ENCODE measurements around the gene TMSB10. TPM values are rescaled to one million over a fixed set of nuclear protein-coding genes. Genes with fewer than 3 reads are reported as not detected.
"Not testable (repeated sequence)": the region's sequence is repeated elsewhere in the genome, so short reads cannot be mapped to it uniquely, and the experiment has no call there.

Gene TMSB10
- total RNA-seq, 2 donors from 2014 or later = 1,249 to 2,802 TPM

DNA sequence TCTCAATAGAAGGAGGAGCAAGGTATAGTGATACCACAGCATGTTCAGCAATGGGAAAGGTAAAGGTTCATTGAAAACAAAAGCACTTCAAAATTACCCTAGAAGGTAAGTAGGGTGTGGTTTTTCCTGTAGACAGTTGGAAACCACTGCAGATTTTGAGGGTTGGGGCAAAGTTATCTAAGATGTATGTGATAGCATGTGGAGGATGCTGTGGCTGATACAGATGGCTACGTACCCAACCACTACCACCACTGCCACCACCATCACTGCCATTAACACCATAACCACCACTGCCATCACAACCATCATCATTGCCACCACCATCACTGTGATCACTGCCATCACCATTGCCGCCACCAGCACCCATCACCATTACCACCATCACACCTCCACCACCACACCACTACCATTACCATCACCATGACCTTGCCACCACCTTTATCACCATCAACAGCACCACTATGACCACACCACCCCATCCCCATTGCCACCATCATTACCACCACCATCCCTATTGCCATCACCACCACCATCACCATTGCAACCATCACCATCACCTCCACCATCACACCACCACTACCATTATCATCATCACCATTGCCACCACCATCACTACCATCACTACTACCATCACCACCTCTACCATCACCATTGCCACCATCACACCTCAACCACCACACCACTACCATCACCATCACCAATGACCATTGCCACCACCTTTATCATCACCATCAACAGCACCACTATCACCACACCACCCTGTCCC, 3.7 kb downstream of the TMSB10 start:
- Mint-ChIP-seq H3K9me3 (peaks cover 11 to 13% of the 10 kb centered on the region in 2 donors), H3K36me3 (peaks cover 26 to 44% of the 10 kb centered on the region in 2 donors), H3K27ac (peak overlapping the region; percentile 96 to 99)
- ATAC-seq (peak; percentile 6 to 7), DNase-seq (ENCODE audit: low spot score in 2 of 2) (no peak)

DNA sequence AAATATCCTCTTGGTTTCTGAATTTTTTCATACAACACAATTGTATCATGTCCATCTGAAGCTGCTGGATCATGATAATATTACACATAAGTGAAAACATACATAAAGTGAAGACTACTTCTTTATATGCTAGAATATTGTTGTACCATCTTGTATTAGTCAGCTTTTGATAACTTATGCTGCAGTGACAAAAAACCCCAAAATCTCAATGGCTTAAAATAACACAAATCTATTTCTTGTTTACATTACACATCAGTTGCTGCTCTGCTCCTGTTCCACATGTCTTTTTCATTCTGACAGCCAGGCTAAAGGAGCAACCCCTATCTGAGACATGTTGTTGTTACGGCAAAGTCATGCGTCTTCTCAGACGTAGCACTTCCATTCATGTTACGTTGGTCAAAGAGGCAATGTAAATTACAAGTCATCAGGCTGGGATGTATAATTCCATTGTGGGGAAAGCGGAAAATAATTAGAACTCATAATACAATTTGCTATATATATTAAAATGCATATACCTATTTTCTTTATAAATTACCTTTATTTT, 5.8 kb downstream of the TMSB10 start:
- H3K27ac Mint-ChIP-seq = no peak overlapping the region
- DNase-seq (ENCODE audit: low spot score in 2 of 2) = no peak
- peaks cover 24 to 40% of the 10 kb centered on the region in 2 donors for H3K36me3 Mint-ChIP-seq

DNA sequence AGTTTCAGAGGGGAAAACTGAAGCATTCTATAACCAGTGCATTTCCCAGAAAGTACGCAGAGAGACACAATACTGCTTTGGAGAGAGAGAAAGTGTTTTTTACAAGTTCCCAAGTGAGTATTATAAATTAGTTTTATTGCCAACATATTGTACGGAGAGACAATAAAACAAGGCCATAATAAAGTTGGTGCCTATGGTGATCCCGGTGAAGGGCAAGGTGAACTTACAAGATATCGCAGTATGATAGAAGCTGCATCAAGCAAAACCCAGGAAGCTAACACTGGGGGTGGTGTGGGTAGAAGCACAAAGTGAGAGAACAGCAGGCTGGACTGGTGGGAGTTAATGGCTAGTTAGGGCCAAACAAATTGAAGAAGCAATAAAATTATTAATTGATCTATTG, 7.5 kb downstream of the TMSB10 start:
- Mint-ChIP-seq H3K27ac (no peak overlapping the region), H3K36me3 (peaks cover 8 to 23% of the 10 kb centered on the region in 2 donors), H3K9me3 (peaks cover 11 to 13% of the 10 kb centered on the region in 2 donors)
- DNase-seq (ENCODE audit: low spot score in 2 of 2) = no peak
- ATAC-seq = no peak

More for the DNA sequence above, 5.8 kb downstream of the TMSB10 start:
- H3K9me3 Mint-ChIP-seq = peaks cover 11 to 13% of the 10 kb centered on the region in 2 donors
- ATAC-seq = no peak

DNA sequence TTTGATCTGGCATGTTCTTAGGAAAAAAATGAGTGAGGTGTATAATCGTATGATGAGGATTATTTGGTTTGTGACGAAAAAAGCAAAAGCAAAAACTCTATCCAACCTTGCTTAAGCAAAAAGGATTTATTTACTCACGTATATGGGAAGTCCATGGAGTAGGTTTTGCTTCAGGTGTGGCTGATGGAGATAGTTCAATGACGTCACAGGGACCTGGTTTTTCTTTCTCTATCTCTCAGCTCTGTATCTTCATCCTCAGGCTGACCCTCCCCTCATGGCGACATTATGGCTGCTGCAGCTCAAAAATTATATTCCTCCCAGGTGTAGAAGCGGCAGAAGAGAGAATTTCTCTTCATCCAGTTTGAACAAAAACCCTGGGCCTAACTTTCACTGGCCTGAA, 8.9 kb downstream of the TMSB10 start:
- DNase-seq (ENCODE audit: low spot score in 2 of 2) (no peak), ATAC-seq (no peak)
- Mint-ChIP-seq H3K9me3 (peaks cover 9 to 10% of the 10 kb centered on the region in 2 donors), H3K36me3 (peaks cover 1 to 10% of the 10 kb centered on the region in 2 donors), H3K27ac (no peak overlapping the region)

DNA sequence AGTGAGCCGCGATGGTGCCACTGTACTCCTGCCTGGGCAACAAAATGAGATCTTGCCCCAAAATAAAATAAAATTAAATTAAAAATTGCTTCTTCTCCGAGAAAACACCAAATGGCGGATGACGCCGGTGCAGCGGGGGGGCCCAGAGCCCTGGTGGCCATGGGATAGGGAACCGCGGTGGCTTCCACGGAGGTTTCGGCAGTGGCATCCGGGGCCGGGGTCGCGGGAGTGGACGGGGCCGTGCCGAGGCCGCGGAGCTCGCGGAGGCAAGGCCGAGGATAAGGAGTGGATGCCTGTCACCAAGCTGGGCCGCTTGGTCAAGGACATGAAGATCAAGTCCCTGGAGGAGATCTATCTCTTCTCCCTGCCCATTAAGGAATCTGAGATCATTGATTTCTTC, 10.2 kb downstream of the TMSB10 start:
- DNase-seq (ENCODE audit: low spot score in 2 of 2) = not testable (repeated sequence)

DNA sequence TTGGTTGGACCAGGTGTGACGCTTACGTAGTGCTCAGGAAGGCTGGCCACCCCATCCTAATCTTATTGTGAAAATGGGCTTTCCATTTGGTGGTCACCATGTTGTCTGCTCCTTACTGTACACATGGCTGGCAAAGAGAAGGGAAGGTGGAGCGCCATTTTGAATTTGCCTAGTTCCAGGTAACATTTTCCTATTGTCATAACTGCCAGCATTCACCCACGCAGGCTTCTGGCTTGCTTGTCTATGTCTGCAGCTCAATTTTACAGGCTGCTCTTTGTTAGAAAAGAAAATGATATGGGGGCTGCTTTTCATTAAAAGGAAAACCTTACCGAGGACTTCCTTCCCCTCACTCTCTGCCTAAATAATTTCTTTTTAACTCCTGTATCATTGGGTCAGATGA, 12.4 kb downstream of the TMSB10 start:
- peak overlapping the region in 1 of 2 donors; percentile 97 for H3K27ac Mint-ChIP-seq
- DNase-seq (ENCODE audit: low spot score in 2 of 2); H3K9me3 Mint-ChIP-seq; ATAC-seq; H3K36me3 Mint-ChIP-seq: not testable (repeated sequence)

More for the DNA sequence above, 10.2 kb downstream of the TMSB10 start:
- H3K36me3 Mint-ChIP-seq, H3K9me3 Mint-ChIP-seq, H3K27ac Mint-ChIP-seq, ATAC-seq: not testable (repeated sequence)

DNA sequence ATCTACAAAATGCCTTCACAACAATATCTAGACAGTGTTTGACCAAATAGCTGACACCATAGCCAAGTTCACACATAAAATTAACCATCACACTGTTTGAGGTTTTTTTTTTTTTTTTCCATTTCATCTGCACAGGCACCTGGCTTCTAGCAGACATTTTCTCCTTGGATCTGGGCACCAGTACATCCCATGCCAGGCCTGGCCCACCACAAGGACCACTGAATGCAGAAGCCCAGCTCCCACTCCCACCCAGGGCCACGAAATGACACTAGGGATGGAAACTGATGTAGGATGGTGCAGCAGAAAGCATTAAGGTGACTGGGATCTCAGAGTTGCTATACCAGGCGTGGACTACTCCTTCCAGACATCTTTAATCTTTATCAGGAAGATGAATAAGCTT, 13.0 kb downstream of the TMSB10 start:
- ATAC-seq = no peak
- DNase-seq (ENCODE audit: low spot score in 2 of 2) = no peak
- Mint-ChIP-seq H3K9me3 (peaks cover 0 to 4% of the 10 kb centered on the region in 2 donors), H3K36me3 (peaks cover 0 to 5% of the 10 kb centered on the region in 2 donors), H3K27ac (peak overlapping the region in 1 of 2 donors; percentile 97)

DNA sequence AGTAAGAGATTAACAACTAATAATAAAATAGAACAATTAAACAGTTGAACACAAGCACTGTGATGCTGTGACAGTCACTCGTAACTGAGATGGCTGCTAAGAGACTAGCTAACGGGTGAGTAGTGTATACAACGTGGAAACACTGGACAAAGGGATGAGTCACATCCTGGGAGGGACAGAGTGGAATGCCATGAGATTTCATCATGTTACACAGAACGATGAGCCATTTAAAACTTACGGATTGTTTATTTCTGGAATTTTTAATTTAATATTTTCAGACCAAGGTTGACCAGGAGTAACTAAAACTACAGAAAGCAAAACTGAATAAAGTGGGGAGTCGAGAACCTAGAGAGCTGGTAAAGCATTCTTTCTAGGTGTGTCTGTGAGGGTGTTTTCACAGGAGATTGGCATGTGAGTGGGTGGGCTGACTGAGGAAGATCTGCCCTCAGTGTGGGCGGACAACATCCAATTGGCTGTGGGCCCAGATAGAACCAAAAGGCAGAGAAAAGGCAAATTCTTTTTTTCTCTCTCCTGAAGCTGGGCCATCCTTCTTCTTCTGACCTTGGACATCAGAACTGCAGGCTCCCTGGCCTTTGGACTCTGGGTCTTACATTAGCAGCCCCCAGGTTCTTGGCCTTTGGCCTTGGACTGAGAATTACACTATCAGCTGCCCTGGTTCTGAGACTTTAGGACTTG, 14.6 kb downstream of the TMSB10 start:
- H3K36me3 Mint-ChIP-seq = peaks cover 4 to 5% of the 10 kb centered on the region in 2 donors
- peak overlapping the region; percentile 53 to 97 for H3K27ac Mint-ChIP-seq
- ATAC-seq (peak; percentile 71 to 85), DNase-seq (ENCODE audit: low spot score in 2 of 2) (no peak)
- H3K9me3 Mint-ChIP-seq = peaks cover 0 to 4% of the 10 kb centered on the region in 2 donors

DNA sequence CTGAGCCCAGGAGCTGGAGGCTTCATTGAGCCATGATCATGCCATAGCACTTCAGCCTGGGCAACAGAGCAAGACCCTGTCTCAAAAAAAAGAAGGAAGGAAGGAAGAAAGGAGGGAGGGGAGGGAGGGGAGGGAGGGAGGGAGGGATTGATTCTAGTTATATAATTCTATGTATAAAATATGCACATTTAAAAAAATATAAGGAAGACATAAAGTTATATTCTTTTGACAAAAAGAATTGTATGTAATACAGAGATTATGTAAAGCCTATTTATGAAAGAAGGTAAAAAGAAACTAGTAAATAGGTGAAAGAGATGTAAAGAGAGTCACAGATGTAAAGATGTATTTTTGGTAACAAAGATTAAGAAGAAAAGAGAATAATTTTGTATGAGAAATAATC, 17.6 kb downstream of the TMSB10 start:
- peak overlapping the region in 1 of 2 donors; percentile 86 for H3K27ac Mint-ChIP-seq
- peaks cover 0 to 4% of the 10 kb centered on the region in 2 donors for H3K9me3 Mint-ChIP-seq
- peaks cover 10 to 20% of the 10 kb centered on the region in 2 donors for H3K36me3 Mint-ChIP-seq
- no peak for ATAC-seq
- no peak for DNase-seq (ENCODE audit: low spot score in 2 of 2)

DNA sequence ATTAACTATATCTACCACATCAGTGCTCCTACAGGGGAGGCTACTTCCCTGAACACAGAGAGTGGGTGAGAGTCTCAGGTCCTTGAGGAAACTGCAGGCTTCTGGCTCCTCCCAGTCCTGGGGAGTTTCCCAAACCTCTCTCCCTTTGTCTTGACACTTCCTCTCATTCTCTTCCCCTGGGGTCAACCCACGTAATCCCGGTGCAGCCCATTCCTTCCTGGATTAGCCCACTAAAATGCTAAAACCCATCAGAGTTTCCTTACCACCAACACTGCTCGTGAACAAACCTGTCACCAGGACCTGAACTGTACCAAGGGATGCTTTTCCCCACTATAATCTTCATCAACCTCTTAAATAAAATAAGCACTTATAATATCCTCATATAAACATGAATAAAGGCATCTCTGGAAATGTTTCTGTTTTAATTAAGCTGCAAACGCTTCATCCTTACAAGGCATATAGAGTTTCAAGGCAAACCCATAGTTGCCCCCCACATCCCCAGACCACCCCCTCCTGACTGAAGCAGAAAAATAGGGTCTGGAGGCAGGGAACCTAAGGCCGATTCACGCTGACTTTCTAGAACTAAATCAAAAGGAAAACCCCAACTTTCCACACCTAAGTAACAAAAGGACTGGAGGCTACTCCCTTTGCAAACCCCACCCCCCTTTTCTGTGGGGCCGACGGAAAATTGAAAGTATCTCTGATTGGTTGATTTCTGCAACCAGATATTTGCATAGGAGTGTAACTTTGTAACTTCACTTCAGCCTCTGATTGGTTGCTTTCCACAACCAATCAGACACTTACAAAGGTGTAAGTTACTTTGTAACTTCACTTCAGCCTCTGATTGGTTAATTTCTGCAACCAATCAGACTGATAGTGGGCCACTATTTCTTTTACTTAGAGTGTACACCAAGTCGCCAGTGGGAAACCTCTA, 19.0 kb downstream of the TMSB10 start:
- peak overlapping the region; percentile 75 to 89 for H3K27ac Mint-ChIP-seq
- peaks cover 7 to 20% of the 10 kb centered on the region in 2 donors for H3K36me3 Mint-ChIP-seq
- peaks cover 0 to 1% of the 10 kb centered on the region in 2 donors for H3K9me3 Mint-ChIP-seq
- peak; percentile 34 to 36 for ATAC-seq
- peak in 1 of 2 donors; percentile 59 for DNase-seq (ENCODE audit: low spot score in 2 of 2)

DNA sequence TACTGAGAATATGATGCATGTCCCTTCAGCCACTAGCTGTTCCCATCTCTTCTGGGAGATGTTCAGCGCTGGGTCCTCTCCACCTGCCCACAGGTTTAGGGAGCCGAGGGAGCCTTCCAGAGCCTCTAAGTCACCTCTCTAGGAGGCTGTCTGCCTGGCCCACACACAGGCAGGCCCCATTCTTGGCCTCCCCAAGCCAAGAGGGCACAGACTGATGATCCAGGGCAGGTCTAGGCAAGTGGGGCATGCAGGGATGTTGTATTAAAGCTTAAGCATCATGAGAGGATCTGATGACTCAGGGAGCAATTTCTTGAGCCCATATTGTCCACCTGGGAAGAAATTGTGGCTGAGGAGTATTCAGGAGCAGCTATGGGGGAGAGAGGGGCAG, 19.9 kb downstream of the TMSB10 start:
- DNase-seq (ENCODE audit: low spot score in 2 of 2) (peak in 1 of 2 donors; percentile 31), ATAC-seq (peak; percentile 6 to 20)
- Mint-ChIP-seq H3K36me3 (peaks cover 5 to 20% of the 10 kb centered on the region in 2 donors), H3K9me3 (no peaks in the 10 kb centered on the region), H3K27ac (peak overlapping the region; percentile 73 to 75)

DNA sequence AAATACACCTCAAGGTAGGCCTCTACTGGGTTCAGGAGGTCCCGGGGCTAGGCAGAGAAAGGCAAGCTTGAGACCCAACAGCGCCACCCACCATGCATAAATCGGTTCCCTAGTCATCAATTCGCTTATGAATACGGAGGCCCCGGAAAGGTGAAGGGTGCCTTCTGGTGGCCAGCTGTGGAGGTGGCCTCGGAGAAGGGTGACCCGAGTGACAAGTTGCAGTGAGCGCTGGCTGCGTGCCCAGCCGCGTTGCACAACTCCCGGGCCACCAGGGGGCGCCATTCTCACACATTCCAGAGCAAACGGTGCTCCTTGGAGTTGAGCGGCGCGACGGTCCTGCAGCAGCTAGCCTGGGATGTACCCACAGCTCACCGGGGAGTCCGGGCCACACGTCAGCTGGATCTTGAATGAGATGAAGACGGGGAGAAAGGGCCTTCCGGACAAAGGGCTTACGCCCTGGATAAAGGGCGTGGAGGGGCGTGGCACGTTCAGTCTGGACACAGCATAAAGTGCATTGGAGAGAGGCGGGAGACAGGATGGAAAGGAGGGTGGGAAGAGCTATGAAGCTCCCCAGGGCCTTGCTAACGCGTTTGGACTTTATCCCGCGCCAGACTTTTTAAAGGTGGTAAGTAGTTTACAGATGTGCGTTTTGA, 20.4 kb downstream of the TMSB10 start:
- H3K9me3 Mint-ChIP-seq = no peaks in the 10 kb centered on the region
- ATAC-seq (peak; percentile 83 to 85), DNase-seq (ENCODE audit: low spot score in 2 of 2) (peak; percentile 99 to 100)
- H3K36me3 Mint-ChIP-seq = peaks cover 5 to 20% of the 10 kb centered on the region in 2 donors
- H3K27ac Mint-ChIP-seq = peak overlapping the region; percentile 73 to 75

DNA sequence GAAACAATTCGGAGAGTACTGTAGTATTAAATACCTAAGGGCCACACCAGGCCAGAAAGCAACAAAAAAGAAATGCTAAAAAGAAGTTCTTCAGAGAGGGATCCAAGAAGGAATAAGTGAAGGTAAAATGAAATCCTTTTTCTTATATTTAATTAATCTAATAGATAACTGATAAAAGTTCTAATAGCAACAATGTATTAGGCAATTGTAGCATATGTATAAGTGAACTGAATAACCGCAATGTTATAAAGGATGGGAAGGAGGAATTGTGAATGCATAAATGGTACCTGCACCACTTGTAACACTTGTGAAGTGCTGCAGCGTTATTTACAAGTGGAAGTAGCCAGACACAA, 21.8 kb downstream of the TMSB10 start:
- ATAC-seq = no peak
- H3K9me3 Mint-ChIP-seq = no peaks in the 10 kb centered on the region

DNA sequence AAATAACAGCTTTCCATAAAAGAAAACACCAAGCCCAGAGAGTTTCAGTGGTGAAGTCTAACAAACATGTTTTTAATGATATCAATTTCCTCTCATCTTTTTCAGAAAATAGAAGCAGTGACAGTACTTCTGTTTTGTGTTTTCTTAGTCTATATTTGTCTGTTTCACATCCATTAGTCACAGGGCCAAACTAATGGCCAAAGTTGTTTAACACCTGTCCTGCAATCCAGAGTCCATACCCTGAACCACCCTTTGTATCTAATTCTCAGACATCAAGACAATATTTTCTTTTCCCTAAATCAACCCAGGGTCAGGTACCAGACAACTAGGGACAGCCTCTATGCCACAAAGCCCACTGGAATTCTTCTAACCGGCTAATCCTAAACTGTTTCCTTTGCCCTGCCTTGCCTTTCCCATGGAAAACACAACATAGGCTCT, 25.9 kb downstream of the TMSB10 start:
- no peaks in the 10 kb centered on the region for H3K9me3 Mint-ChIP-seq
- ATAC-seq = no peak
- peaks cover 0 to 35% of the 10 kb centered on the region in 2 donors for H3K36me3 Mint-ChIP-seq
- H3K27ac Mint-ChIP-seq = peak overlapping the region in 1 of 2 donors; percentile 1
- no peak for DNase-seq (ENCODE audit: low spot score in 2 of 2)

More for the DNA sequence above, 21.8 kb downstream of the TMSB10 start:
- H3K27ac Mint-ChIP-seq = peak overlapping the region; percentile 73 to 75
- DNase-seq (ENCODE audit: low spot score in 2 of 2) = no peak
- H3K36me3 Mint-ChIP-seq = peaks cover 5 to 31% of the 10 kb centered on the region in 2 donors

DNA sequence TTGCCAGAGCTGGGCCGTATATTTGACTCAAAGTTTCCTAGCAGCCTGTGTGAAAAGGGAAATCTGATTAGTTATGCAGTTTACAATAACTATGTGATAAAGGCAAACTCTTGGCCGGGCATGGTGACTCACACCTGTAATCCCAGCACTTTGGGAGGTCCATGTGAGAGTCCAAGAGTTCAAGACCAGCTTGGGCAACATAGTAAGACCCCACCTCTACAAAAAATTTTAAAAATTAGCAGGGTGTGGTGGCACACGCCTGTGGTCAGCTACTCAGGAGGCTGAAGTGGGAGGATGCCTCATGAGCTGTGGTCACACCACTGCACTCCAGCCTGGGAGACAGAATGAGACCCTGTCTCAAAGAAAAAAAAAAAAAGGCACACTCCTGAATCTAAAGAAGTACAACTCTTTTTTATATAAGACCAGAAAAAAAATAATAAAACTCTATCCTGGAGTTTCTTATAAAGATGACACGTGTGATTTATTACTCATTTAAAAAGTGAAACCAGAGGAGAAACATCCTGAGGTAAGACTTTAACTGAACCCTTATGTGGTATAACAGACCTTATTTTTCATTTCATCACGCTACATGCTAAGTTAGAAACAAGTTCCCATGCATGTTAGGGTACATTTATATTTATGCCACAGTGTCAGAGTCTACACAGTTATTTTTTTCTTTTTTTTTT, 32.9 kb downstream of the TMSB10 start:
- peak; percentile 69 to 81 for ATAC-seq
- Mint-ChIP-seq H3K27ac (peak overlapping the region; percentile 94 to 99), H3K9me3 (no peaks in the 10 kb centered on the region), H3K36me3 (peaks cover 5 to 48% of the 10 kb centered on the region in 2 donors)
- peak in 1 of 2 donors; percentile 55 for DNase-seq (ENCODE audit: low spot score in 2 of 2)

Data from activated naive CD4-positive, alpha-beta T cell treated with anti-CD3 and anti-CD28 coated beads, Interleukin-2, amount 50 U/mL, for 72 hours (primary cell).